ENCODE results near the gene ST14. TPM values are rescaled to one million over a fixed set of nuclear protein-coding genes. Genes with fewer than 3 reads are reported as not detected.

ST14 gene
- total and polyA plus RNA-seq, 10 of the 15 experiments (the other 5 are each of a cell fraction or from before 2014, with no cell fraction given), result 0.02 to 3.9 (median 0.73) TPM; not detected in 2

GRCh38 chr11:130181295-130182272, 22.0 kb downstream of the ST14 start (continued):
- TF ChIP-seq EGR1 (IDR thresholded peaks at IDR 0.05; ENCODE audit: borderline replicate concordance in 1 of 2, low read depth in 2 of 2, low read length in 2 of 2) (no peak), EED (IDR thresholded peaks at IDR 0.05; ENCODE audit: low read depth) (no peak), MYC (IDR thresholded peaks at IDR 0.05; ENCODE audit: insufficient read depth, insufficient read length, insufficient replicate concordance, low read length, severe bottlenecking) (no peak), SPI1 (IDR thresholded peaks at IDR 0.05; ENCODE audit: borderline replicate concordance, insufficient read depth, low read depth, low read length) (peak; percentile 63), CHD2 (IDR thresholded peaks at IDR 0.05; ENCODE audit: borderline replicate concordance, low read depth, low read length) (peak; percentile 40; the same call in 1 of the 2 replicates), HDAC6 (IDR thresholded peaks at IDR 0.05; ENCODE audit: unreplicated experiment) (no peak), IKZF1 (conservative IDR thresholded peaks at IDR 0.05) (peak; percentile 40; the same call in 1 of the 2 replicates), MLLT1 (IDR thresholded peaks at IDR 0.05) (no peak), MAX (IDR thresholded peaks at IDR 0.05; ENCODE audit: low read depth, low read length) (no peak), ATF3 (IDR thresholded peaks at IDR 0.05; ENCODE audit: borderline replicate concordance, extremely low read depth, low read depth, low read length) (no peak), RFX5 (IDR thresholded peaks at IDR 0.05; ENCODE audit: low read depth, low read length) (no peak), SIN3A (IDR thresholded peaks at IDR 0.05; ENCODE audit: low read depth, low read length) (no peak), ZBED1 (IDR thresholded peaks at IDR 0.05; ENCODE audit: borderline replicate concordance) (no peak), CBX5 (IDR thresholded peaks at IDR 0.05; ENCODE audit: low read depth) (no peak), YY1 (IDR thresholded peaks at IDR 0.05; ENCODE audit: low read depth, low read length) (no peak), EZH2 (IDR thresholded peaks at IDR 0.05; ENCODE audit: borderline replicate concordance, control insufficient read depth, low read depth, low read length) (no peak), CHD4 (IDR thresholded peaks at IDR 0.05) (no peak), NRF1 (conservative IDR thresholded peaks at IDR 0.05; ENCODE audit: low read depth, low read length) (no peak), ZZZ3 (IDR thresholded peaks at IDR 0.05; ENCODE audit: control insufficient read depth, insufficient read length, low read depth) (no peak), SREBF1 (IDR thresholded peaks at IDR 0.05; ENCODE audit: low read length) (no peak), CREB1 (IDR thresholded peaks at IDR 0.05; ENCODE audit: low read depth) (no peak), CHD1 (IDR thresholded peaks at IDR 0.05; ENCODE audit: low read depth, low read length) (no peak), ZSCAN29 (IDR thresholded peaks at IDR 0.05) (no peak), RCOR1 (conservative IDR thresholded peaks at IDR 0.05; ENCODE audit: low read depth, low read length) (no peak), IRF5 (IDR thresholded peaks at IDR 0.05; ENCODE audit: borderline replicate concordance) (no peak), MXI1 (IDR thresholded peaks at IDR 0.05; ENCODE audit: low read depth, low read length) (no peak), POLR2AphosphoS5 (IDR thresholded peaks at IDR 0.05; ENCODE audit: low read length) (no peak), RUNX3 (IDR thresholded peaks at IDR 0.05; ENCODE audit: low read length) (no peak), ZNF622 (IDR thresholded peaks at IDR 0.05) (no peak)

Measured in GM12878 (cell line).